Adrenal gland (tissue), 12 donors: Measurements from ENCODE around the gene CFAP77. TPM values are rescaled to one million over a fixed set of nuclear protein-coding genes. Genes with fewer than 3 reads are reported as not detected.
"Not testable (repeated sequence)": the region's sequence is repeated elsewhere in the genome, so short reads cannot be mapped to it uniquely, and the experiment has no call there.

Experiments
- DNase-seq, 7 donors: peaks; one replicate each; pipeline ENCODE4 v3.0.0-alpha.2; 2019 to 2020
- H3K27ac ChIP-seq, 5 donors: fragments of 200-600 bp; sonication (generic) in 4 of 5; 1 replicate in 3 of 5; 2 replicates in 2 of 5; pipeline versions ENCODE4 v1.5.1 to v1.8.0; 2016 to 2020; ENCODE audit warnings: mild to moderate bottlenecking in 1 of 5
- H3K27me3 ChIP-seq: fragments of 200-600 bp; 2 replicates; pipeline ENCODE4 v1.8.0; 2021
- H3K36me3 ChIP-seq, 2 donors: fragments of 200-600 bp; replicated peaks in 1 of 2; 1 replicate in 1 of 2; 2 replicates in 1 of 2; pipeline versions ENCODE4 v1.5.1 to v1.8.0; 2018 to 2022
- H3K4me1 ChIP-seq, 2 donors: fragments of 200-600 bp; replicated peaks in 1 of 2; 1 replicate in 1 of 2; 2 replicates in 1 of 2; pipeline versions ENCODE4 v1.5.1 to v1.8.0; 2018 to 2021
- H3K4me3 ChIP-seq, 4 donors: fragments of 200-600 bp; sonication (generic) in 3 of 4; one replicate each; pipeline ENCODE4 v1.5.1; 2016 to 2018
- H3K9me3 ChIP-seq, 3 donors: fragments of 200-600 bp; sonication (generic) in 1 of 3; replicated peaks in 1 of 3; 1 replicate in 2 of 3; 2 replicates in 1 of 3; pipeline versions ENCODE4 v1.5.1 to v1.8.0; 2016 to 2021
- CTCF ChIP-seq, 6 experiments: fragments of 450-650 bp in 4 of 6; fragments of 200-600 bp in 2 of 6; sonication (generic) in 1 of 6; IDR thresholded peaks; 1 replicate in 5 of 6; 2 replicates in 1 of 6; pipeline versions ENCODE4 v1.5.1 to v1.8.0; 2016 to 2021; ENCODE audit warnings: antibody characterized with exemption in 6 of 6, mild to moderate bottlenecking in 2 of 6, moderate library complexity in 1 of 6
- POLR2A ChIP-seq, 2 donors: fragments of 450-650 bp; IDR thresholded peaks; one replicate each; pipeline ENCODE4 v1.6.1; 2017; ENCODE audit warnings: antibody characterized with exemption in 2 of 2, mild to moderate bottlenecking in 2 of 2, moderate library complexity in 1 of 2
- WGBS, 4 donors: extraction: QIAGEN DNeasy Blood & Tissue Kit in 2 of 4; methylation state at CpG; one replicate each; pipeline versions ENCODE4 v1.1.5 to v1.1.7; 2013 to 2017; 5-methylcytosine and 5-hydroxymethylcytosine counted together
- intact Hi-C, 2 donors: fragments of 100-400 bp; cut with DNase I; formaldehyde crosslinking; loops; one replicate each; pipeline versions ENCODE4 v1.14.1 to v1.15.0; 2022 to 2023
- polyA plus RNA-seq, 3 donors: library from polyadenylated mRNA; stranded (reverse); fragments of 200-250 nt in 2 of 3; fragments of 350-450 nt in 1 of 3; fragmentation: Illumina TruSeq in 1 of 3; extraction: RNeasy Lipid Tissue Mini Kit (QIAGEN cat#74804) in 1 of 3; gene quantifications; one replicate each; pipeline ENCODE4 v1.2.3, GENCODE V29; 2013 to 2014
- total RNA-seq, 9 donors: library from RNA; depleted of rRNA in 4 of 9; stranded (reverse); fragments of >200 nt in 4 of 9; fragments of 120-200 nt in 1 of 9; fragmentation: NEBNext Ultra II Directional in 1 of 9; extraction: Animal tissue kit (Norgen Biotek cat#: 25700) in 1 of 9; gene quantifications; one replicate each; pipeline versions ENCODE4 v1.1.0 to v1.2.4, GENCODE V29; 2013 to 2023
- donor health status: healthy with polysubstance abuse.
- donor health status: Bipolar disorder and iron deficiency.
- donor health status: DM: yes; HTN: yes; CAD: no.
- donor health status: DM: no; HTN: no; CAD: no.
- donor health status: DM: no; HTN: no; CAD: no.
- donor health status: DM: yes; HTN: yes; CAD: no.

CFAP77 gene
- total and polyA plus RNA-seq, 12 donors: not detected

- DNase-seq: no peak
- Histone ChIP-seq H3K9me3 (no peaks in the 10 kb centered on the region), H3K27me3 (no peaks in the 10 kb centered on the region), H3K27ac (peak overlapping the region in 1 of 5 donors; percentile 16), H3K36me3 (no peaks in the 10 kb centered on the region), H3K4me1 (no peaks in the 10 kb centered on the region), H3K4me3 (no peak overlapping the region)
- intact Hi-C loops: no loop called here
- TF ChIP-seq POLR2A (IDR thresholded peaks at IDR 0.05) (no peak), CTCF (IDR thresholded peaks at IDR 0.05) (no peak)
- WGBS, 4 donors: 67 to 76% (median 72%) methylated on average over 13 of the region's 13 CpGs
These were observed 42.2 kb upstream of the CFAP77 start for GRCh38 chr9:132367613-132368313.

- DNase-seq: no peak
- Histone ChIP-seq H3K27ac (no peak overlapping the region), H3K27me3 (no peaks in the 10 kb centered on the region), H3K9me3 (no peaks in the 10 kb centered on the region), H3K4me3 (no peak overlapping the region), H3K4me1 (peaks cover 0 to 6% of the 10 kb centered on the region in 2 donors), H3K36me3 (no peaks in the 10 kb centered on the region)
- TF ChIP-seq CTCF (IDR thresholded peaks at IDR 0.05): no peak
- no peak for TF ChIP-seq POLR2A (IDR thresholded peaks at IDR 0.05)
- intact Hi-C loops: no loop called here
- WGBS, 4 donors: 82 to 90% (median 85%) methylated on average over 4 of the region's 4 CpGs
These were observed 40.6 kb upstream of the CFAP77 start for GRCh38 chr9:132369421-132369820.

- WGBS, 4 donors: 83 to 93% (median 87%) methylated on average over 4 of the region's 4 CpGs
- TF ChIP-seq CTCF (IDR thresholded peaks at IDR 0.05): no peak
- TF ChIP-seq POLR2A (IDR thresholded peaks at IDR 0.05): no peak
- no peak overlapping the region for H3K4me3 ChIP-seq
- intact Hi-C loops: no loop called here
- no peaks in the 10 kb centered on the region for H3K9me3 ChIP-seq
- H3K27ac ChIP-seq: no peak overlapping the region
- H3K27me3 ChIP-seq: no peaks in the 10 kb centered on the region
- H3K36me3 ChIP-seq: peaks cover 0 to 7% of the 10 kb centered on the region in 2 donors
- peaks cover 0 to 6% of the 10 kb centered on the region in 2 donors for H3K4me1 ChIP-seq
- DNase-seq: no peak
These were observed 39.4 kb upstream of the CFAP77 start for GRCh38 chr9:132370592-132370991.

GRCh38 chr9:132372177-132373095, 37.6 kb upstream of the CFAP77 start:
- peaks cover 0 to 6% of the 10 kb centered on the region in 2 donors for H3K4me1 ChIP-seq
- intact Hi-C loops: no loop called here
- 58 to 70% (median 65%) methylated on average over 14 of the region's 14 CpGs for WGBS, 4 donors
- peaks cover 0 to 15% of the 10 kb centered on the region in 2 donors for H3K36me3 ChIP-seq
- H3K27ac ChIP-seq: peak overlapping the region in 3 of 5 donors; percentile 25 to 76 (median 67)
- TF ChIP-seq POLR2A (IDR thresholded peaks at IDR 0.05) (no peak), CTCF (IDR thresholded peaks at IDR 0.05) (no peak)
- no peaks in the 10 kb centered on the region for H3K27me3 ChIP-seq
- peak; percentile 46 to 83 (median 60) for DNase-seq
- H3K4me3 ChIP-seq: no peak overlapping the region
- H3K9me3 ChIP-seq: no peaks in the 10 kb centered on the region

- peak in 1 of 7 donors; percentile 9 for DNase-seq
- H3K4me1 ChIP-seq, H3K9me3 ChIP-seq, H3K4me3 ChIP-seq, intact Hi-C loops, H3K27ac ChIP-seq, H3K27me3 ChIP-seq: not testable (repeated sequence)
- 87 to 97% (median 92%) methylated on average over 2 of the region's 2 CpGs for WGBS, 4 donors
- H3K36me3 ChIP-seq: peaks cover 0 to 23% of the 10 kb centered on the region in 2 donors
These were observed 32.2 kb upstream of the CFAP77 start for GRCh38 chr9:132377769-132378168.

- H3K9me3 ChIP-seq, H3K27me3 ChIP-seq, H3K4me3 ChIP-seq, H3K4me1 ChIP-seq, intact Hi-C loops, H3K27ac ChIP-seq: not testable (repeated sequence)
- 89 to 100% (median 93%) methylated on average over 1 to 3 of the region's 3 CpGs for WGBS, 4 donors
- peaks cover 0 to 23% of the 10 kb centered on the region in 2 donors for H3K36me3 ChIP-seq
- peak in 1 of 7 donors; percentile 10 for DNase-seq
These were observed 31.6 kb upstream of the CFAP77 start for GRCh38 chr9:132378416-132378815.
